HG03571 (cell line): ENCODE results near the gene STK24.
"Not testable (repeated sequence)": the region's sequence is repeated elsewhere in the genome, so short reads cannot be mapped to it uniquely, and the experiment has no call there.

Experiments
- ATAC-seq: cut with Tn5 transposase; IDR thresholded peaks from one replicate; pipeline ENCODE4 v1.9.1; 2021; ENCODE audit not compliant: unreplicated experiment

STK24 gene

DNA sequence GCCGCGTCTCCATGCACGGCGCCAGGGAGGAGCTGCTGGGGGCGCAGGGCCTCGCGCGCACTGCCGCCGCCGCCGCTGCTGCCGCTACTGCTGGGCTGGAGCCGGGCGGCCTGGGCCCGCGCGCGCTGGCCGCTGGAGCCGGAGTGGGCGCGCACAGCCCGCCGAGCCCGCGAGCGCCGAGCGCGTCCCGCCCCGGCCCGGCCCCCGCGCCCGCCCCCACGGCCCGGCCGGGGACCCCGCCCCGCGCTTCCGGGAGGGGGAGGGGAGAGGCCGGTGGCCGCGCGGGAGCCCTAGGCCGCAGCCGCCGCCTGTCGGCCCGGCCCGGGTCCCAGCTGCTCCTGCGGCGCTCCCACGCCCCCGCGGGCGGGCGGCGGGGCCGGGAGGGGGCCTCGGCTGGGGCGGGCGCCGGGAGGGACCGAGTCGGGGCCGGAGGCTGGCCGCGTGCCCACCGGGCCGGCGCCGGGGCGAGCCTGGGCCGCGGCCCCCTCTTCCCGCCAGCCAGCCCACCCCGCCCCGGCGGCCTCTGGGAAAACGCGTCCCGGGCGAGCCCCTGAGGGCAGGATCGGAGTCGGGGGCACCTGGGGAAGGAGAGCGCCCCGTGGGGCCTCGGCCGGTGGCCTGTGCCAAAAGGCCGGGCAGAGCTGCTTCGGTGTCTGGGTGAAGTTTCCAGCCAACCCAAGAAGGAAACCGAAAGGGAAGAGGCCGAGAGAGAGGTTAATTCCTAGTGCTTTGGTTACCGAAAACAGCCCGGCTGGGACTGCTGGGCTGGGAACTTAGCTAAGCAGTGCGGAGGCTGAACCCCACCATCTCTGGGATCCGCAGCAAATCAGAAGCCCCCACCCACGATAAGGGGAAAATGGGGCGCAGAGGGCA, at the start of gene STK24:
STK24 (minus strand) TSS at position 145 of the 873 bp plus-strand sequence. CDS start 321 bp downstream, outside the sequence.
- peak; percentile 57 for ATAC-seq

GRCh38 chr13:98626298-98626935, 49.5 kb upstream of the STK24 start:
- no peak for ATAC-seq

DNA sequence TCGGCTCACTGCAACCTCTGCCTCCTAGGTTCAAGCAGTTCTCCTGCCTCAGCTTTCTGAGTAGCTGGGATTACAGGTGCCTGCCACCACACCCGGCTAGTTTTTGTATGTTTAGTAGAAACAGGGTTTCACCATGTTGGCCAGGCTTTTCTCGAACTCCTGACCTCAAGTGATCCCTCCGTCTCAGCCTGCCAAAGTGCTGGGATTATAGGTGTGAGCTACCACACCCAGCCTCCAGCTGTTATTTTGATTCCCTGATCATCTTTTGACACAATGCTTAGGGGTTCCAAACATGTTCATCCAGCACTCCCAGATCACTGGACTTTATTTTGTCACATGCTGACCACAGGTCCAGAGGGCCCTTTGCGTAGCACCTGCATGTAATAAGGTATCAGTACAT, 47.7 kb upstream of the STK24 start:
- not testable (repeated sequence) for ATAC-seq

- ATAC-seq = no peak
These were observed 46.0 kb upstream of the STK24 start for GRCh38 chr13:98622931-98623331.

GRCh38 chr13:98619556-98619955, 42.6 kb upstream of the STK24 start:
- no peak for ATAC-seq

GRCh38 chr13:98615595-98615994, 38.7 kb upstream of the STK24 start:
- ATAC-seq = not testable (repeated sequence)

DNA sequence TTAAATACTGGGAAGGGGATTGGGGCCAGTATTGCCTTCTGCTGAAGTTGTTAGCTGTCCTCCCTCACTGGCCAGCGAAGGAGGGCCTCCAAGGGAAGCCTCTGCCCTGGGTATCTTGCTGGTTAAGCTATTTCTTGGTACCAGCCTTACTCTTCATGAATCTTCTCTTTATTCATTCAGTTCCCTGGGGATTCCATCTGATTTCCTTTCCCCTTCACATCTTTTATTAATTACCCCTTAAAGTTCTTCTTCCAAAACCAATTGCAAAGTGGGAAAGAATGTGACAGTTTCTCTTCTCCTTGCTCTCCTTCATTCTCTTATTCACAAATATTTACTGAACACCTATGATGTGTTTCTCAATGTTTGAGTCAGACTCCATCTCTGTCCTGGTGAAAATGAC, 36.7 kb upstream of the STK24 start:
- no peak for ATAC-seq

DNA sequence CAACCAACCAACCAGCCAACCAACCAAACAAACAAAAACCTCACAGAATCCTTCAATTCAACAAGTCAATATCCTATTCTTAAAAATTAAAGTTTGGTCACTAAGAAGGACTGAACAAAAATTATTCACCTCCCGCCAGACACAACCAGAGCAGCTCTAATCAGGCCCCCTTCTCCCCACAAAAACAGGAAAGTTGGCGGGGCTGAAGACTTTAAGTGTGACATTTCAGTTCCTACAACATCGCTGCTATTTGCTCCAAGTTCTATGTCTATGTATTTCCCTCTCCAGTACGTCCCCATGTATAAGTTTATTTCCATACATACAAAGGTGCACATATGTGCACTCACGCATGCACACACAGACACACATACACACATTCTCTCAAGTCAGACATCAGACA, 32.8 kb upstream of the STK24 start:
- no peak for ATAC-seq

DNA sequence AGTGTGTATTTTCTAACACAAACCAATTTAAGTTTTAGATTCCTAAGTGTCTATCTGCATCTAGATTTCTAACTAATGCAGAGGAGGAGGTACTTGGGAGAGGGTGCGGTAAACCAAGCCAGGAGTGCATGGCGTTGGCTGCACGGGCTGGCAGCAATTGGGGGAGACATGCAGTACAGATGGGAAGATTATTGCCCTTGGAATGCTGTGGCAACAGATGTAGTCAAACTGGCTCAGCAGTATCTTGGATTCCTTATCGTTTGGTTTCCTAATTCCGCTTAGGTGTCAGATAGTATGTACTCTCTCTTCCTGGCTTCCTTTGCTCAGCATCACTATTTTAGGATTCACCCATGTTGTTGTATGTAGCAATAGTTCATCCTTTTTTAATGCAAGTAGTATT, 29.4 kb upstream of the STK24 start:
- no peak for ATAC-seq

DNA sequence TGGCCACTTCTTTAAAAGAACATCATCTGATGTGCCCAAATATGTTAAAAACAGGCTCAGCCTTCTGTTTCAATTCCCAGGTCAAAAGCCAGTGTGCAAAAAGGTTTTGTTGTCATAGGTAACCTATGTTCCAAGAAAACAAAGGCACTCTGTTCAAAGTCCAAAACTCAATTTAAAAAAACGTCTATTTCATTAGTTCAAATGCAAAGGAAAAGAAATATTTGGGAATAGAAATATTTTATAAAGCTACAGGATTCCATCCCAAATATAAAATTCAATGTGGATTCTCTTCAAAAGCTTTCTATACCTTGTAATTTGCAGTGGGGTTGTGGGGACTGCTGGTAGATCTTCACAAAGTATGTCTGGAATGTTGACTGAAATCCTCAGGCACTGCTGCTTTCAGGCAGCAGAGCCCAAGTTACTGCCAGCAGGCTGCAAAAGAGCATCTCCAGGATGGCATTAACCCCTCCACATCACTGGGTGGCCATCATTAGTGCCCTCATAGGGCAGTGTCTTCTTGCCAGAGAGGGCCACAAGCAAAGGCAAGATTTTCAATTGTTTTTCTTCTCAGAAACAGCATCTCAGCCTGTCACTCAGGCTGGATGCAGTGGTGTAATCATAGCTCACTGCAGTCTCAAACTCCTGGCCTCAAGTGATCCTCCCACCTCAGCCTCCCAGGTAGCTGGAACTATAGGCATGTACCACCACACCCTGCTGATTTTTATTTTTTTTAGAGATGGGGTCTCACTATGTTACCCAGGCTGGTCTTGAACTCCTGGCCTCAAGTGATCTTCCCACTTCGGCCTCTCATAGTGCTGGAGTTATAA, 22.8 kb upstream of the STK24 start:
- no peak for ATAC-seq

DNA sequence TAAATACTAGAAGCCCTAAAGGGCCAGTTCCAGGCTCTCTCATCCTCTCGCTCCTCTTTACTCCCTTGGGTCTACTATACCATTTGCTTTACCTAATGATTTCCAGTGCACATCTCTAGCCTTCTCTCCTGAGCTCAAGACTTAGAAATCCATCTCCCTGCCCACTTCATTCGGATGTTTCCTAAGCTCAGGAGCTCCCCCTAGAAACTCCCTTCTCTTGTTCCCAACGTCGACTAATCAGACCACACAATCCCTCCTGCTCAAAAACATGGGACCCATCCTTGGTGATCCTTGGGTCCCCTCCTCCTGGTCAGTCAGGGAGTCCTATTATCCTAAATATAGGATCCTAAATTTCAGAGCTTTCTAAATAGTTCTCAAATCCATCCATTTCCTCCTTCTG, 21.1 kb upstream of the STK24 start:
- no peak for ATAC-seq

- no peak for ATAC-seq
These were observed 18.2 kb upstream of the STK24 start for GRCh38 chr13:98595134-98595533.

DNA sequence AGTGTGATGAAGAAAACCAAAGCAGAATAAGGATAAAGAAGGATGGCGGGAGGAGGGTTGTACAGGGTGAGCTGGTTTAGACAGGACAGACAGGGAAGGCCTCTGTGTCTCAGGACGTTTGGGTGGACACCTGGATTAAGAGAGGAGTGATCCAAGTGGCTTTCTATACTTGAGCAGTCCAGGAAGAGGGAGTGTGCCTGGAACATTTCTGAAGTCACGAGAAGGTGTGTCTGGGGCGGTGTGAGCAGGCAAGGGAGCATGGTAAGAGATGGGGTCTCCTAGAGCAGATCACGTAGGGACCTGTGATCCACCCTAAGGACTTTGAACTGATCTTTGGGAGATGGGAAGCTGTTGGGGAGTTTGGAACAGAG, 15.4 kb upstream of the STK24 start:
- no peak for ATAC-seq

- no peak for ATAC-seq
These were observed 14.9 kb upstream of the STK24 start for GRCh38 chr13:98591721-98592361.

- not testable (repeated sequence) for ATAC-seq
These were observed 13.6 kb upstream of the STK24 start for GRCh38 chr13:98590471-98590870.

DNA sequence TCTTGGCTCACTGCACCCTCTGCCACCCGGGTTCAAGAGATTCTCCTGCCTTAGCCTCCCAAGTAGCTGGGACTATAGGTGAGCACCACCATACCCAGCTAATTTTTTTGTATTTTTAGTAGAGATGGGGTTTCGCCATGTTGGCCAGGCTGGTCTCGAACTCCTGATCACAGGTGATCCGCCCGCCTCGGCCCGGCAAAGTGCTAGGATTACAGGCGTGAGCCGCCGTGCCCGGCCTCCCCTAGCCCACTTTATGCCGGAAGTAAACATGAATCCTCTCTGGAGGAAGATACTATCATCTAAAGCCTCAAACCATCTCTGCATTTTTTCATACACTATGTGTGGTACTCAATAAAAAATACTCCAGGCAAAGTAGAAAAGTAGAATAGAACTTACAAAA, 12.6 kb upstream of the STK24 start:
- ATAC-seq = not testable (repeated sequence)

GRCh38 chr13:98586400-98587345, 9.8 kb upstream of the STK24 start:
- ATAC-seq = no peak

DNA sequence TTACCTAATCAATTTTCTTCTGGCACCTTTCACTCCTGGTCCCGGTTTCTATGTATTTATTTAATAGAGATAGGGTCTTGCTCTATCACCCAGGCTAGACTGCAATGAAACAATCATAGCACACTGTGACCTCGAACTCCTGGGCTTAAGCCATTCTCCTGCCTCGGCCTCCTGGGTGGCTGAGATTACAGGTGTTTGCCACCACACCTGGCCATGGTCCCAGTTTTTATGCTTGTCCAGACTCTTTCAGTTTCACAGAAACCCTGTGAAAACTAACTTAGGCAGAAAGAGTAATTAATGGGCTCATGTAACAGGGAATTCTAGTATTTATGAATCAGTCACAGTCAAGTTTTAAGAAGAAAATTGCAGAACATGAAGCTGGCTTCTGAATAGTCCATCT, 9.0 kb upstream of the STK24 start:
- no peak for ATAC-seq

- no peak for ATAC-seq
These were observed 8.5 kb upstream of the STK24 start for GRCh38 chr13:98585398-98585754.
